ENCODE results near the gene EFCAB8.
"Not testable (repeated sequence)": the region's sequence is repeated elsewhere in the genome, so short reads cannot be mapped to it uniquely, and the experiment has no call there.

Gene EFCAB8

GRCh38 chr20:32842688-32843524 lies 15.8 kb upstream of the EFCAB8 start:
- DNase-seq (ENCODE audit: low read depth) = no peak

DNA sequence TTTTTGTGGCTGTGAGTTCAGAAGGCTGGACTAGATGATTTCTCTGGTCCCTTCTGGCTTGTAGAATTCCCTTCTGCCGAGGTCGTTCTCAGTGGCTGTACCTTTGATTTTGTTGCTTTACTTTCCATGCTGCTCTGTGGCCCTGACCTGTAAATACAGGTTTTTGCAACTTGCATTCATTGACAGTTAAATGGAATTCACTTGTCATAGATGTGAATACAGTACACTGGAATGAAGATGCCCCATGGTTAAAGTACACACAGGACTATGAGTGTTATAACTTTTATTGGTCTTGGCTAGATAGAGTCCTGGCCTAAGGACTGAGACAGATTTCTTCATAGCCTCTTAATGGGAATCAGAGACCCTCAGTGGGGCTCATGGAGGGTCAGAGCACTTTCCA lies 12.9 kb upstream of the EFCAB8 start:
- no peak for DNase-seq (ENCODE audit: low read depth)

GRCh38 chr20:32846852-32847251 lies 11.9 kb upstream of the EFCAB8 start:
- DNase-seq (ENCODE audit: low read depth) = no peak

DNA sequence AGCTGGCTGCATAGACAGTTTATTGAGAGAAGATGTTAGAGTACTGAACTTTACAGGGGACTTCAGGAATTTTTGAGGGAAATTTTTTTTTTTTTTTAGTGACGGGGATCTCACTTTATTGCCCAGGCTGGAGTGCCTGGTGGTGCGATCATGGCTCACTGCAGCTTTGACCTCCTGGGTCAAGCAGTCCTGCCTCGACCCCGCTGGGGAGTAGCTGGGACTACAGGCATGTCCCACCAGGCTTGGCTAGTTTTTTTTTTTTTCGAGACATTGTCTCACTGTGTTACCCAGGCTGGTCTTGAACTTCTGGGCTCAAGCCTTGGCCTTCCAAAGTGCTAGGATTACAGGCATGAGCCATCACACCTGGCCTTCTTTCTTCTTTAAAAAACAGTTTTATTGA lies 10.8 kb upstream of the EFCAB8 start:
- no peak for DNase-seq (ENCODE audit: low read depth)

DNA sequence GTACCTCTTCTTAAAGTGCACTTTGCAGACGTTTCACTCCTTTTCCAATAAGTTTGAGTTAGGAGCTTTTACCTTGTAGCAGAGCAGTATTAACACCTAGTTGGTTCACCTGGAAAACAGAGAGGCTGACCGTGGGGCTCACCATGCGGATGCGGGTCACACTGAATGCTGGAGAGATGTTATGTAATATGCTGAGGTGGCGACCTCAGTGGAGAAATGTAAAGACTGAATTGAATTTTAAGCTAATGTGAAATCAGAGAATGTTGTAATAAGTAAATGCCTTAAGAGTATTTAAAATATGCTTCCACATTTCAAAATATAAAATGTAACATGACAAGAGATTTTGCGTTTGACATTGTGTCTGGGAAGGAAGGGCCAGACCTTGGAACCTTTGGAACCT lies 9.9 kb upstream of the EFCAB8 start:
- DNase-seq (ENCODE audit: low read depth) = no peak

GRCh38 chr20:32849577-32849976 lies 9.1 kb upstream of the EFCAB8 start:
- no peak for DNase-seq (ENCODE audit: low read depth)

DNA sequence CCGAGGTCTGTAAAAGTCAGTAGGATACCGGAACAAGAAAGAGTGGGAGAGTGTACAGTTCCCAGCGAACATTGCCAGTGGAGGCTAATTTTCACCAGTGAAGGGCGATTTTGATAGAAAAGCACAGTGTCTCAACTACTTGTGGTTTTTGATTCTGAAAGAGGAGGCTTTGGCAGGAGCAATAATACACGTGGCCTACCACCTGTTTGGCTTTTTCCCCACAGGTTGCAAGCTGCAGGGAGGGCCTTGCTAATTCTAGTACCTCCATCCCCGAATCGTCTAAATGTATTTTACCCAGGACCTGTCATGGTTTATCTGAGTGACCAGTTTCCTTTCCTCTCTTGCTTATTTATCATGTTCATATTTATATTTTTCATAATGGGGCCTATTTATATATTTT lies 3.3 kb upstream of the EFCAB8 start:
- no peak for DNase-seq (ENCODE audit: low read depth)

DNA sequence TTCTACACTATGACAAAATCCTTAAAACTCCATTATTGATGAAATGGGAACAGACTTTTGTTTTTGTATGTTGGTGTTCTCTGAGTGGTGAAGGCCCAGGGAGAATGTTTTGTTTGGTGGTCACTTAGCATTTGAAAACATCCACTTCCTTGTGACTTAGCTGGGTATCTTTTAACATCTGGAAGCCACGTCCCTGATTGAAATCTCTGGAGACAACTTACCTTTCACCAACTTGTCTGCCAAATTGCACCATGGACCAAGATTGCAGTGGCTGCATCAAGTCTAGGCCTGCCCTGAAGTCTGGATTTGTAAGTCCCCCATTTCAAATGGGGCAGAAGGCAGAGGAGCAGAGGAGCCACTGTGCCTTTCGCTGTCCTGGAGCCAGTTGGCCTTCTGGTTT lies 534 bp upstream of the EFCAB8 start:
- DNase-seq (ENCODE audit: low read depth) = no peak

GRCh38 chr20:32861446-32861845 lies 2.7 kb downstream of the EFCAB8 start:
- DNase-seq (ENCODE audit: low read depth) = no peak

DNA sequence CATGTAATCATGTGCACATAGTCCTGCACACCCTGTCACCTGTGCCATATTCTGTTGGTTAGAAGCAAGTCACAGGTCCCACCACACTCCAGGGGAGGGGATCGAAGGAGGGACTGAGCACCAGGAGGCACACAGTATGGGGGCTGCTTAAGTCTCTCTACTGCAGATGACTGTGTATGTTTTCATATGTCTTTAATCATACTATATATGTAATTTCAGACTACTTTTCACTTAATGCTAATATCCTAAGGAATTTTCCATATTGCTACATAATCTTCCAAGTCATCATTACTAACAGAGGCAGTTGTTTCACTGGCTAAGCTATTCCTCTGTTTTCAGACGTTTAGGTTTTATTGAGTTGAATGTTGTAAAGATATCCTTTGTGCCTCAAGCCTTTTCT lies 10.8 kb downstream of the EFCAB8 start:
- no peak for DNase-seq (ENCODE audit: low read depth)

DNA sequence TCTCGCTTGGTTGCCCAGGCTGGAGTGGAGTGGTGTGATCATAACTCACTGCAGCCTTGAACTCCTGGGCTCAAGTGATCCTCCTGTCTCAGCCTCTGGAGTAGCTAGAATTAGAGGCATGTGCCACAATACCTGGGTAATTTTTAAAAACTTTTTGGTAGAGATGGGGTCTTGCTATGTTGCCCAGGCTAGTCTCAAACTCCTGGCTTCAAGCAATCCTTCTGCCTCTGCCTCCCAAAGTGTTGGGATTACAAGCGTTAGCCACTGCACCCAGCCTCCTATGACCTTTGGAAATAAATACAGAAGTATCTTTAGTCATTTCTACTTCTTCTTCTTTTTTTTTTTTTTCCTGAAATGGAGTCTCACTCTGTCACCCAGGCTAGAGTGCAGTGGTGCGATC lies 11.8 kb downstream of the EFCAB8 start:
- not testable (repeated sequence) for DNase-seq (ENCODE audit: low read depth)

- DNase-seq (ENCODE audit: low read depth) = no peak
These were observed 12.3 kb downstream of the EFCAB8 start for GRCh38 chr20:32870985-32871384.

DNA sequence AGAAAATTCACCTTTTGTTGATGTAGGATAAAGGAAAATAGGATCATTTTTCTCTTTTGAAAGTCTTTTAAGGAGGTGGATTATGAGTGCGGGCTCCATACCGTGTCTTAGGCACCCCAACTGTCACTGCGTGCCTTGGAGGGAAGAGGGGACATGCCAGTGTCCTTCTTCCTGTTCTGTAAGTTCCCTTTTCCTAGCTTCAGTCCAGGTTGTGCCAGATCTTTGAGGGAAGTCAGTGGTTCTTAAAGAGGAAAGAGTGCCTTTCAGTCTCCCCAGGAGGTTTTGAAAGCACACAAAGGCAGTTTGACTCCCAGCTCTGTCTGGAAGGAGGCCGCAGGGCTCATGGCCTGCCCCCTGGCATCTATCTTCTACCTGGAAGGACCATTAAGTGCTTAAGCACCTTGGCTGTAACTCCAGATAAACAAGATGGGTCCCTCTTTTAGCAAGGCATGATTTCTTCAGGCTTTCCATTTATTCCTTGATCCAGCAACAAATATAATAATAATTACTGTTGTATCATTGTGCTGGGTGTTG lies 13.0 kb downstream of the EFCAB8 start:
- no peak for DNase-seq (ENCODE audit: low read depth)

DNA sequence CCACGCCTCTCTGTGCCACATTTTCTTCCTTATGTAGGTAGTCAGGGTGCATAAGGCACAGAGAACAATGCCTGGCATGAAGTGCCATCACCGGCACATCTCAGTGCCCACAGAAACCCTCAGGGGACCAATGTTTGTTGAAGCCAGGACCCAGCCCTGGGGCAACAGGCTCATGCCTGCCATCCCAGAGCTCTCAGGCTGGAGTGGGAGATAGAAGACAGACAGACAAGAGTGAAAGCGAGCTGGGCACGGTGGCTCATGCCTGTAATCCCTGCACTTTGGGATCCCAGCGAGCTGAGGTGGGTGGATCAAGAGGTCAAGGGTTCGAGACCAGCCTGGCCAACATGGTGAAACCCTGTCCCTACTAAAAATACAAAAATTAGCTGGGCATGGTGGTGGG lies 13.5 kb downstream of the EFCAB8 start:
- no peak for DNase-seq (ENCODE audit: low read depth)

DNA sequence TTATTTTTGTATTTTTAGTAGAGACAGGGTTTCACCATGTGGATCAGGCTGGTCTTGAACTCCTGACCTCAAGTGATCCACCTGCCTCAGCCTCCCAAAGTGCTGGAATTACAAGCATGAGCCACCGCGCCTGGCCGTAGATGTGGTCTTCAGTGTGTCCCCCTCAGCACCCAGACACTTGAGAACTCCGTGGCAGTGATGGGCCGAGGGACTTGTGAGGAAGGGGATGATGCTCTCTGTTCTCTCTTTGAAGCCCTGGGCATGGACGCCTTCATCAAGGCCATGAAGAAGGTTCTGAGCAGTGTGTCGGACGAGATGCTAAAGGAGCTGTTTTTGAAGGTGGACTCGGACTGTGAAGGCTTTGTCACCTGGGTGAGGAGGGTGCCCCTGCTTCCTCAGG lies 16.9 kb downstream of the EFCAB8 start:
- no peak for DNase-seq (ENCODE audit: low read depth)

DNA sequence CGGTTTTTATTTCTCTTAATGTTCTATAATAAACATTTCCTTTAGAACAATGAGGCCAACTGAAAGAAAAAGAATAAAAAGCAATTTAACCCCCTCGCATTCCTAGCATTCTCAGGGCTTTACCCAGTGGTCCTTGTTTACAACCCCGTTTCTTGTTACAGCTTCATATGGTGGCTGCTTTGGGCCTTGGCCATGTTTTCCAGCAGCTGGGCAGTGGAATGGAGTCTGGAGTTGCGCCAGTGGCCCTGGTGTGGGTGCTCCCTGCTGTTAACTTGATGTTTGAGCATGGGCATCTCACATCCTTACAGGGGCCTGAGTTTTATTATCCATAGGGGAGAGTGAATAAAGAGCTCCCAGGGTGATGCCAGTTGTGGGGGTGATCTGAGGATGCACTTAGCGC lies 18.8 kb downstream of the EFCAB8 start:
- DNase-seq (ENCODE audit: low read depth) = no peak

DNA sequence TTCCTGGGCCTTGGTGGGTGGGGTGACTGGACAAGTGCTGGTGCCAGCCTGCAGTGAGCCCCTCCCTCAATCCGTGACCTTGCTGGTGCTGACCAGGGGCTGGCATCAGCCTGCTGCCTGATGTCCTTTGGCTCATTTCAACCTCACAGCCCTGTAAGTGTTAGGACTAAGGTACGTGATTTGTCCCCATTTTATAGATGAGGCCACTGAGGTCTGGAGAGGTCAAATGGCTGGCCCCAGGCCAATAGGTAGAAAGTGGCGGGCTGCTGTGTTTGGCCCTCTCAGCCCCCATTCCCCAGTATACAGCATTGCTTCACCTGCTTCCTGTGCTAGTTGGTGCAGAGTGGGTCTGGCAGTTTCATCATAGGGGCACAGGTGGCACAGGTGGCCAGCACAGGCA lies 20.1 kb downstream of the EFCAB8 start:
- no peak for DNase-seq (ENCODE audit: low read depth)

GRCh38 chr20:32879538-32879937 lies 20.8 kb downstream of the EFCAB8 start:
- no peak for DNase-seq (ENCODE audit: low read depth)

- DNase-seq (ENCODE audit: low read depth) = no peak
These were observed 21.9 kb downstream of the EFCAB8 start for GRCh38 chr20:32880635-32881034.

DNA sequence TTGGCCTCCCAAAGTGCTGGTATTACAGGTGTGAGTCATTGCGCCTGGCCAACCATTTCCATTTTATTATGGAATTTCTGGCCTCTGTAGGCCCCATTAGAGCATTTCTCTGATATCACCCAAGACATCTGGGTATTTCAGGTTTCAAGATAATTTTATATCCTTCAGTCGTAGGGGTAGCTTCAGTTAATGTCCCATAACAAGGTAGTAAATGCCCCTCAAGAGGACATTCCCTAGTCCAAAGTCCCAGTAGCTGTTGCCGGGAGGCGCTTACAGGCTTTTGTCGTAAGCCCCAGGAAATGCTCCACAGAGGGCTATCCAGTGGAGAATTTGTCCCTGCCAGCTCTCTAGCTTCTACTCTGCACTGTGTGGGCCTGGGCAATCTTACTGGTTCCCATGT lies 24.4 kb downstream of the EFCAB8 start:
- DNase-seq (ENCODE audit: low read depth) = no peak

GRCh38 chr20:32885185-32885584 lies 26.5 kb downstream of the EFCAB8 start:
- DNase-seq (ENCODE audit: low read depth) = no peak

DNA sequence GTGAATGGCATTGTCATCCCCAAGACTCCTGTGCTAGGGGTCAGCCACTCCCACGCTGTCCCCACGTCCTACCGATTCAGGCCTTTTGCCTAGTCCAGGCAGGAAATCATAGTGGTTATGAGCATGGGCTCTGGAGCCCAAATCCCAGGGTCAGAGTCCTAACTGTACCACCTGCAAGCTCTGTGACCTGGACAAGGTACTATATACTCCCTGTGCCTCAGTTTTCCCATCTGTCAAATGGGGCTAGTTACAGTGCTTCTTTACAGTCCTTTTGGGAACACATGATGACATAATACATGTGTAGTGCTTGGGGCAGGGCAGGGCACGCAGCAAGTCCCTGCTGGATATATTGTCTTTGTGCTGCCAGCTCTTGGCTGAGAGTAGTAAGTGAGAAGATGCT lies 27.2 kb downstream of the EFCAB8 start:
- no peak for DNase-seq (ENCODE audit: low read depth)

- DNase-seq (ENCODE audit: low read depth) = no peak
These were observed 27.9 kb downstream of the EFCAB8 start for GRCh38 chr20:32886652-32887051.

DNA sequence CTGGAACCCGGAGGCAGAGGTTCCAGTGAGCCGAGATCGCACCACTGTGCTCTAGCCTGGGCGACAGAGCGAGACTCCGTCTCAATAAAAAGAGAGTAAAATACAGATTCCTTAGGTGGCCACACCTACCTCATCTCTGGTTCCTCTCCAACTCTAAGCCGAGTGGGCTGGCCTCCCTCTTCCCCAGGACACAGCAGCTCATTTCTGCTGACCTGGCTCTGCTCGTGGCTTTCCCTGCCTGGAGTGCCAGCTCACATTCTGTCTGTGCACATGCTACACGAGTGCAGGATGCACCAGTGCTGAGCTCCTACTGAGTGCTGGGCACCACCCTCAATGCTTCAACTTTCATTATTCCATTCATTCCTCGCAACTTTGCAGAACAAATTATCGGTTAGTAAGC lies 28.8 kb downstream of the EFCAB8 start:
- DNase-seq (ENCODE audit: low read depth) = no peak

All from activated T-cell treated with anti-CD3 and anti-CD28 coated beads for 1 hour (primary cell).